Spinal cord (tissue), 10 donors: ENCODE data around the gene SLFN13. TPM values are rescaled to one million over a fixed set of nuclear protein-coding genes. Genes with fewer than 3 reads are reported as not detected.
"Not testable (repeated sequence)": the region's sequence is repeated elsewhere in the genome, so short reads cannot be mapped to it uniquely, and the experiment has no call there.

Experiments used
- DNase-seq, 6 donors: peaks; one replicate each; pipeline versions ENCODE4 v3.0.0 to v3.0.0-alpha.2; 2013 to 2015; ENCODE audit warnings: low spot score in 6 of 6, low read depth in 4 of 6
- H3K27ac ChIP-seq: one replicate; pipeline ENCODE4 v1.5.1; 2013; ENCODE audit warnings: low read depth, low read length, control low read depth
- H3K27me3 ChIP-seq: one replicate; pipeline ENCODE4 v1.6.1; 2013; ENCODE audit warnings: low read length; ENCODE audit not compliant: control insufficient read depth, insufficient read depth
- H3K36me3 ChIP-seq: one replicate; pipeline ENCODE4 v1.6.1; 2013; ENCODE audit warnings: low read length; ENCODE audit not compliant: control insufficient read depth, insufficient read depth
- H3K4me1 ChIP-seq: one replicate; pipeline ENCODE4 v1.6.1; 2013; ENCODE audit warnings: low read length; ENCODE audit not compliant: control insufficient read depth, insufficient read depth
- H3K4me3 ChIP-seq: one replicate; pipeline ENCODE4 v1.5.1; 2013; ENCODE audit warnings: low read depth, low read length, control low read depth
- H3K9me3 ChIP-seq: one replicate; pipeline ENCODE4 v1.6.1; 2013; ENCODE audit warnings: low read length; ENCODE audit not compliant: control insufficient read depth, insufficient read depth
- WGBS: methylation state at CpG from one replicate; pipeline ENCODE4 v1.1.5; 2013; ENCODE audit warnings: missing lambda C conversion rate; ENCODE audit not compliant: insufficient coverage; 5-methylcytosine and 5-hydroxymethylcytosine counted together
- polyA plus RNA-seq, 2 donors: library from polyadenylated mRNA; unstranded; fragments of 120-200 nt; gene quantifications; one replicate each; pipeline ENCODE4 v1.2.1, GENCODE V29; 2013; ENCODE audit not compliant: insufficient read length in 2 of 2
- small RNA-seq: library from RNA; depleted of rRNA; stranded (forward); fragments of <200 nt; gene quantifications from one replicate; pipeline ENCODE3, GENCODE V24; 2014; ENCODE audit warnings: low replicate concordance
- total RNA-seq, 2 donors: library from RNA; depleted of rRNA in 1 of 2; stranded (reverse); fragments of 120-200 nt in 1 of 2; fragments of >200 nt in 1 of 2; gene quantifications; one replicate each; pipeline versions ENCODE4 v1.2.3 to v1.2.4, GENCODE V29; 2013 to 2014
- donor health status: healthy.

The SLFN13 gene
- total and polyA plus RNA-seq, 4 donors, result 1.0 to 7.7 (median 1.7) TPM

DNA sequence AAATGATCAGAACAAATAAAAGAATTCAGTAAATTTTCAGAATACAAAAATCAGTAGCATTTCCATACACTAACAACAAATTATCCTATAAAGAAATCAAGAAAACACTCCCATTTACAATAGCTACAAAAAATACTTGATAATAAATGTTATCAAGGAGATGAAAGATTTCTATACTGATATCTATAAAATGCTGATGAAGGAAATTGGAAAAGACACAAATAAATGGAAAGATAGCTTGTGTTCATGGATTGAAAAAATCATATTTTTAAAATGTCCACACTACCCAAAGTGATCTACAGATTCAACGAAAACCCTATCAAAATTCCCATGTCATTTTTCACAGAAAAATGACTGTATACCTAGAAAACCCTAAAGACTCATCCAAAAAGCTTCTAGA is 34.3 kb downstream of the SLFN13 start:
- no CpG with 5 or more reads among the region's 1 CpG for WGBS
- no peak for DNase-seq
- Histone ChIP-seq H3K36me3 (no peaks in the 10 kb centered on the region), H3K4me1 (no peaks in the 10 kb centered on the region), H3K9me3 (peaks cover 2% of the 10 kb centered on the region), H3K4me3 (no peak overlapping the region), H3K27ac (no peak overlapping the region), H3K27me3 (no peaks in the 10 kb centered on the region)

DNA sequence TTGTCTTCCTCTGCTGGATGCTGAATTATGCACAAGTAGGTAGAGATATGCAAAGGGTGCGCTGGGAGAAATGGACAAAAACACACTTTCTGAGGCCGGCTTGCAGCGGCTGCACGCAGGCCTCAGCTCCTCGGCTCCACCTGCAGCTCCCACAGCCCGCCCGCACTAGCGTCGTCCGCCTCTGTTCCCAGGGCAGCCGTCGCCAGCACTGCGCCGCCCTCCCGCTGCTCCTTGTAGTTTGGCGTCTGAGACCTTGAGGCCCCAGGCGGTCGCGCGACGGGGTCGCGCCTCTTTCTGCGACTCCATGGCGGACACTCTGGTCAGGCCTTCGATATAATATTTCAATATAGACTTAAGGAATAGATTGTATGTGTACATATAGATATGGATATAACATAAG is 41.0 kb downstream of the SLFN13 start:
- Histone ChIP-seq H3K27me3 (no peaks in the 10 kb centered on the region), H3K36me3 (peaks cover 4% of the 10 kb centered on the region), H3K27ac (no peak overlapping the region), H3K9me3 (no peaks in the 10 kb centered on the region), H3K4me1 (no peaks in the 10 kb centered on the region), H3K4me3 (no peak overlapping the region)
- 72% methylated on average over 16 of the region's 26 CpGs for WGBS
- DNase-seq, result no peak

- H3K36me3 ChIP-seq, result peaks cover 4% of the 10 kb centered on the region
- no peaks in the 10 kb centered on the region for H3K4me1 ChIP-seq
- no peak overlapping the region for H3K4me3 ChIP-seq
- no peaks in the 10 kb centered on the region for H3K27me3 ChIP-seq
- H3K9me3 ChIP-seq, result no peaks in the 10 kb centered on the region
- DNase-seq, result no peak
- H3K27ac ChIP-seq, result no peak overlapping the region
- no CpG with 5 or more reads among the region's 1 CpG for WGBS
Measured at GRCh38 chr17:35406568-35406967, 42.0 kb downstream of the SLFN13 start.

- DNase-seq, result no peak
- Histone ChIP-seq H3K27me3 (no peaks in the 10 kb centered on the region), H3K27ac (no peak overlapping the region), H3K36me3 (peaks cover 4% of the 10 kb centered on the region), H3K4me3 (no peak overlapping the region), H3K4me1 (no peaks in the 10 kb centered on the region), H3K9me3 (no peaks in the 10 kb centered on the region)
- no CpG with 5 or more reads among the region's 1 CpG for WGBS
Measured at GRCh38 chr17:35404360-35404759, 44.2 kb downstream of the SLFN13 start.

DNA sequence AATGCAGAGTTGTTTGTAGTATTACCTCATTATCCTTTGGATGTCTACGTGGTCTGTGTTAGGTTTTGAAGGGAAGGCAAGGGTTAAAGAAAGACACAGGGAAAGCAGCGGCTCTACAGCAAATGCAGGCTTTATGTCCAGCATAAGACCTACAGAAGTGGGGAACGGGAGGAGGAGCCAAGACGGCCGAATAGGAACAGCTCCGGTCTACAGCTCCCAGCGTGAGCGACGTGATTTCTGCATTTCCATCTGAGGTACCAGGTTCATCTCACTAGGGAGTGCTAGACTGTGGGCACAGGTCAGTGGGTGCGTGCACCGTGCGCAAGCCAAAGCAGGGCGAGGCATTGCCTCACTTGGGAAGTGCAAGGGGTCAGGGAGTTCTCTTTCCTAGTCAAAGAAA is 54.8 kb downstream of the SLFN13 start:
- H3K9me3 ChIP-seq, result not testable (repeated sequence)
- 90% methylated on average over 13 of the region's 13 CpGs for WGBS

DNA sequence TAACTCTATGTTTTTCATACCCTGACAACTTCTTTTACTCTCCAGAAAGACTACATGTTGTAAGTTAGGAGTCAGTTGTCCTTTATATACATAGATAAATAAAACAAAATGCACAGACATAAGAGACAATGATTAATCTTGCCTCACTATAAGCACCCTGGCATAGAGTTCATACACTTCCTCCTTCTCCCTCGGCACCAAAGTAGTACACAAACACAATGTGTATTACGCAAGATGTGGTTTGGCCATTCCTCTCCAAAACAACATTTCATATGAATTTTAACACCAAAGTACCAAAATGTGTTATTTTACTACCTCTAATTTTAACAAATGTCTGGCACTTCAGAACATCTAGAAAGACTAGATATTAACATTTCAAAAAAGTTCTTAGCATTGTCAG is 57.9 kb downstream of the SLFN13 start:
- WGBS, result 100% methylated on average over 1 of the region's 2 CpGs
- DNase-seq, result no peak

More for the DNA sequence above, 54.8 kb downstream of the SLFN13 start:
- not testable (repeated sequence) for H3K27me3 ChIP-seq, DNase-seq, H3K36me3 ChIP-seq, H3K4me3 ChIP-seq, H3K4me1 ChIP-seq, H3K27ac ChIP-seq

DNA sequence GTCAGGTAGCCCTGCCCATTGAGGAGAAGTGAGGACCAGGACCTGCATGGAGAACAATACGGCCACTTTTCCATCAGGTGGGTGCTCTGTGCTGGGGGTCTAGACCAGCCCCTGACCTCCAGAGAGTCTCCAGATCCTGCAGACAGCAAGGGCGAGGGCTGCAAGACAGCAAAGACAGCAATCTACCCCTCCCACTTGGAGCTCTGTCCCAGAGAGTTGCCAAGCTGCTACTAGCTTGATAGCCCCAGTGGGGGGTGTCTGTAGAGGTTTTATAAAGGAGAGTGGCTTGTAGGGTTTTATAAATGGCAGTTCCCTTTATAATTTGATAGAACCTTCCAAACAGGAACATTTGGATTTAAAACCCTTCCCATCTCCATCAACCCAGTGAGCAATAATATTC is 58.4 kb downstream of the SLFN13 start:
- 80% methylated on average over 1 of the region's 2 CpGs for WGBS
- DNase-seq, result no peak
- no peak overlapping the region for H3K4me3 ChIP-seq
- no peaks in the 10 kb centered on the region for H3K36me3 ChIP-seq
- no peak overlapping the region for H3K27ac ChIP-seq
- H3K9me3 ChIP-seq, result no peaks in the 10 kb centered on the region
- no peaks in the 10 kb centered on the region for H3K4me1 ChIP-seq
- H3K27me3 ChIP-seq, result no peaks in the 10 kb centered on the region

More for the DNA sequence above, 57.9 kb downstream of the SLFN13 start:
- no peaks in the 10 kb centered on the region for H3K36me3 ChIP-seq
- no peaks in the 10 kb centered on the region for H3K9me3 ChIP-seq
- H3K4me3 ChIP-seq, result no peak overlapping the region
- no peaks in the 10 kb centered on the region for H3K4me1 ChIP-seq
- no peak overlapping the region for H3K27ac ChIP-seq
- no peaks in the 10 kb centered on the region for H3K27me3 ChIP-seq

DNA sequence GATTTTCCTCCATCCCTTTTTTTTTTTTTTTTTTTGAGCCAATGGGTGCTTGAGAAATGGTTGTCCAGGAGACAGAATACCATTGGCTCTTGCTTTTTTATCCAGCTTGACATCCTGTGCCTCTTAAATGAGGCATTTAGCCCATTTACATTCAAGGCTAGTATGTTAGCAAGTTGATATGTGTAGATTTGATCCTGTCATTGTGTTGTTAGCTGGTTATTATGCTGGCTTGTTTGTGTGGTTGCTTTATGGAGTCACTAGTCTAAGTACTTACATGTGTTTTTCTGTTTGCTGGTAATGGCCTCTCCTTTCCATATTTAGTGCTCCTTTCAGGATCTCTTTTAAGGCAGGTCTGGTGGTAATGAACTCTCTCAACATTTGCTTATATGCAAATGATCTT is 61.1 kb downstream of the SLFN13 start:
- Histone ChIP-seq H3K4me1 (no peaks in the 10 kb centered on the region), H3K9me3 (no peaks in the 10 kb centered on the region), H3K27ac (no peak overlapping the region), H3K36me3 (no peaks in the 10 kb centered on the region), H3K4me3 (no peak overlapping the region), H3K27me3 (no peaks in the 10 kb centered on the region)
- no peak for DNase-seq

Small RNA genes within 50 kb of the gene (small RNA-seq; reads per million reads assigned to genes)
- not detected for gene AC060766.5

Other genes starting within 250 kb of the SLFN13 start
- 10 to 100 TPM in 1 of 2 donors, 1 to 10 TPM in 1; 9.1 to 17.6 TPM for gene SLFN5, start 205.7 kb downstream of the SLFN13 start, total RNA-seq
- gene SLFN5, start 205.7 kb downstream of the SLFN13 start, polyA plus RNA-seq, result 1 to 10 TPM; 3.6 to 6.4 TPM
- gene SLFN11, start 75.1 kb downstream of the SLFN13 start, total RNA-seq, result 10 to 100 TPM; 28.1 to 32.2 TPM
- gene SLFN11, start 75.1 kb downstream of the SLFN13 start, polyA plus RNA-seq, result 1 to 10 TPM; 6.1 to 7.6 TPM
- 10 to 100 TPM; 16.8 to 18.5 TPM for gene SLFN12, start 16.3 kb downstream of the SLFN13 start, total RNA-seq
- gene SLFN12, start 16.3 kb downstream of the SLFN13 start, polyA plus RNA-seq, result 1 to 10 TPM; 2.9 to 3.5 TPM
- gene SLFN12L, start 88.9 kb upstream of the SLFN13 start, total RNA-seq, result under 1 TPM; 0.22 to 0.30 TPM
- gene SLFN12L, start 88.9 kb upstream of the SLFN13 start, polyA plus RNA-seq, result under 1 TPM in 1 of 2 donors, not detected in 1; 0.11 TPM
- 1 to 10 TPM in 1 of 2 donors, under 1 TPM in 1; 0.50 to 1.4 TPM for gene SLFN14, start 112.1 kb upstream of the SLFN13 start, total RNA-seq
- under 1 TPM in 1 of 2 donors, not detected in 1; 0.09 TPM for gene SLFN14, start 112.1 kb upstream of the SLFN13 start, polyA plus RNA-seq
- gene PEX12, start 129.8 kb upstream of the SLFN13 start, total RNA-seq, result 10 to 100 TPM in 1 of 2 donors, 1 to 10 TPM in 1; 6.4 to 15.9 TPM
- gene PEX12, start 129.8 kb upstream of the SLFN13 start, polyA plus RNA-seq, result 10 to 100 TPM; 13.3 to 15.8 TPM
- gene AP2B1, start 138.6 kb upstream of the SLFN13 start, total RNA-seq, result 100 to 1,000 TPM; 115 to 187 TPM
- gene AP2B1, start 138.6 kb upstream of the SLFN13 start, polyA plus RNA-seq, result 100 to 1,000 TPM; 247 to 287 TPM